HEK293 (cell line): ENCODE data around the gene CACTIN.

ENCODE experiments used
- ZNF169 ChIP-seq: fragments of 450-650 bp; formaldehyde crosslinking; IDR thresholded peaks from 2 replicates; pipeline ENCODE4 v1.5.1; 2016; ENCODE audit warnings: missing biosample characterization, missing genetic modification characterization
- ZNF747 ChIP-seq: fragments of 450-650 bp; formaldehyde crosslinking; IDR thresholded peaks from 2 replicates; pipeline ENCODE4 v1.5.1; 2016; ENCODE audit warnings: missing biosample characterization, missing genetic modification characterization

GRCh38 chr19:3575949-3576673, 50.5 kb downstream of the CACTIN start:
- TF ChIP-seq ZNF747, result no peak
- no peak for TF ChIP-seq ZNF169 (tag by site-specific recombination)
